ENCODE measurements around the gene CA10.
A peak's percentile ranks its signal among the peaks of the same experiment; 100 is the strongest.

- TF ChIP-seq CREB1 (CRISPR knock-in tag; IDR thresholded peaks at IDR 0.05; ENCODE audit: low read depth), result no peak
- TF ChIP-seq CTCF (conservative IDR thresholded peaks at IDR 0.05; ENCODE audit: low read depth in 2 of 2), result peak; percentile 89 to 98
- no peak for TF ChIP-seq REST (IDR thresholded peaks at IDR 0.05; ENCODE audit: unreplicated experiment)
- no peak for TF ChIP-seq ZNF462 (CRISPR knock-in tag; IDR thresholded peaks at IDR 0.05)
- TF ChIP-seq ZNF331 (CRISPR knock-in tag; IDR thresholded peaks at IDR 0.05; ENCODE audit: low read depth), result no peak
- TF ChIP-seq EZH2 (IDR thresholded peaks at IDR 0.05; ENCODE audit: low read depth, unreplicated experiment), result no peak
- no peak for TF ChIP-seq EZH2phosphoT487 (IDR thresholded peaks at IDR 0.05; ENCODE audit: unreplicated experiment)
- no peak for TF ChIP-seq POLR2AphosphoS5 (IDR thresholded peaks at IDR 0.05; ENCODE audit: low read depth)
- TF ChIP-seq, protein P1, sequence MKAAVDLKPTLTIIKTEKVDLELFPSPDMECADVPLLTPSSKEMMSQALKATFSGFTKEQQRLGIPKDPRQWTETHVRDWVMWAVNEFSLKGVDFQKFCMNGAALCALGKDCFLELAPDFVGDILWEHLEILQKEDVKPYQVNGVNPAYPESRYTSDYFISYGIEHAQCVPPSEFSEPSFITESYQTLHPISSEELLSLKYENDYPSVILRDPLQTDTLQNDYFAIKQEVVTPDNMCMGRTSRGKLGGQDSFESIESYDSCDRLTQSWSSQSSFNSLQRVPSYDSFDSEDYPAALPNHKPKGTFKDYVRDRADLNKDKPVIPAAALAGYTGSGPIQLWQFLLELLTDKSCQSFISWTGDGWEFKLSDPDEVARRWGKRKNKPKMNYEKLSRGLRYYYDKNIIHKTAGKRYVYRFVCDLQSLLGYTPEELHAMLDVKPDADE (IDR thresholded peaks at IDR 0.05), result no peak
- TF ChIP-seq NANOG (IDR thresholded peaks at IDR 0.05; ENCODE audit: borderline replicate concordance), result no peak
Measured at GRCh38 chr17:51764387-51764971, 394.0 kb downstream of the CA10 start.

Data from GM23338 (cell line).